Peyer's patch (tissue), 4 donors: Measurements from ENCODE around the gene STX16. TPM values are rescaled to one million over a fixed set of nuclear protein-coding genes. Genes with fewer than 3 reads are reported as not detected.

Source experiments
- DNase-seq, 3 donors: peaks; one replicate each; pipeline ENCODE4 v3.0.0-alpha.2; 2017 to 2019
- H3K27ac ChIP-seq, 4 donors: fragments of 200-600 bp; sonication (generic); one replicate each; pipeline ENCODE4 v1.5.1; 2016 to 2019
- H3K27me3 ChIP-seq, 2 donors: fragments of 200-600 bp; sonication (generic); one replicate each; pipeline ENCODE4 v1.5.1; 2019
- H3K36me3 ChIP-seq, 3 donors: fragments of 200-600 bp; sonication (generic); one replicate each; pipeline ENCODE4 v1.5.1; 2016 to 2019
- H3K4me1 ChIP-seq, 4 donors: fragments of 200-600 bp; sonication (generic); one replicate each; pipeline ENCODE4 v1.5.1; 2016 to 2019
- H3K4me3 ChIP-seq, 4 donors: fragments of 200-600 bp; sonication (generic); 1 replicate in 3 of 4; 2 replicates in 1 of 4; pipeline ENCODE4 v1.5.1; 2016 to 2019; ENCODE audit warnings: mild to moderate bottlenecking in 1 of 4
- H3K9me3 ChIP-seq, 4 donors: fragments of 200-600 bp; sonication (generic); one replicate each; pipeline ENCODE4 v1.5.1; 2016 to 2019; ENCODE audit warnings: mild to moderate bottlenecking in 1 of 4
- POLR2A ChIP-seq, 2 donors: fragments of 450-650 bp; IDR thresholded peaks; one replicate each; pipeline ENCODE4 v1.5.1; 2017; ENCODE audit warnings: antibody characterized with exemption in 2 of 2, mild to moderate bottlenecking in 2 of 2, moderate library complexity in 2 of 2
- total RNA-seq, 4 donors: library from RNA; depleted of rRNA; stranded (reverse); fragments of >200 nt; gene quantifications; one replicate each; pipeline ENCODE4 v1.1.0, GENCODE V29; 2016
- TF ChIP-seq, protein P1 (sequence below), 6 experiments: fragments of 450-650 bp in 4 of 6; fragments of 200-600 bp in 2 of 6; sonication (generic) in 1 of 6; IDR thresholded peaks; one replicate each; pipeline ENCODE4 v1.5.1; 2017 to 2019; ENCODE audit warnings: antibody characterized with exemption in 6 of 6, mild to moderate bottlenecking in 3 of 6, moderate library complexity in 1 of 6

Gene STX16
- total RNA-seq, 4 donors from 2014 or later = 58.0 to 262 (median 84.0) TPM

DNA sequence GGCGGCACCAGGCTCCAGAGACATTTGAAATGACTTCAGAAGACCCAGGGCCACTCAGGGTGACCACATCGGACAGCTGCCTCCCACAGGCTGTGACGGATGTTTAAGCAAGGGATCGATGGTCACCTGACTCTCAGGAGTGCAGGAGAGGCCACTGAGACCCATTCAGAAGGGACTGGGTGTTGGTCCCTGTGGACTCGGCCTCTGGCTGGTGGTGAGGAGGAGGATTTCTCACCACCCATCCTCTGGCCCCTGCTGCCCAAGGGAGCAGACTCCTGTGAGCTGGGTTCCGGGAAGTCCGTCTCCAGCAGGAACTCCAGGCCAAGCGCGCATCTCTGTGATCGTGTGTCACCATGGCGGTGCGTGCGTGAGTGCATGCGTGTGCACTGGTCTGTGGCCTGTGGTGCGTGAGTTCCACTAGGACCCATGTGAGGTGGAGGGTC, 67.1 kb downstream of the STX16 start:
- no peak for TF ChIP-seq POLR2A (IDR thresholded peaks at IDR 0.05)
- TF ChIP-seq, protein P1, sequence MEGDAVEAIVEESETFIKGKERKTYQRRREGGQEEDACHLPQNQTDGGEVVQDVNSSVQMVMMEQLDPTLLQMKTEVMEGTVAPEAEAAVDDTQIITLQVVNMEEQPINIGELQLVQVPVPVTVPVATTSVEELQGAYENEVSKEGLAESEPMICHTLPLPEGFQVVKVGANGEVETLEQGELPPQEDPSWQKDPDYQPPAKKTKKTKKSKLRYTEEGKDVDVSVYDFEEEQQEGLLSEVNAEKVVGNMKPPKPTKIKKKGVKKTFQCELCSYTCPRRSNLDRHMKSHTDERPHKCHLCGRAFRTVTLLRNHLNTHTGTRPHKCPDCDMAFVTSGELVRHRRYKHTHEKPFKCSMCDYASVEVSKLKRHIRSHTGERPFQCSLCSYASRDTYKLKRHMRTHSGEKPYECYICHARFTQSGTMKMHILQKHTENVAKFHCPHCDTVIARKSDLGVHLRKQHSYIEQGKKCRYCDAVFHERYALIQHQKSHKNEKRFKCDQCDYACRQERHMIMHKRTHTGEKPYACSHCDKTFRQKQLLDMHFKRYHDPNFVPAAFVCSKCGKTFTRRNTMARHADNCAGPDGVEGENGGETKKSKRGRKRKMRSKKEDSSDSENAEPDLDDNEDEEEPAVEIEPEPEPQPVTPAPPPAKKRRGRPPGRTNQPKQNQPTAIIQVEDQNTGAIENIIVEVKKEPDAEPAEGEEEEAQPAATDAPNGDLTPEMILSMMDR (IDR thresholded peaks at IDR 0.05) = no peak
- H3K36me3 ChIP-seq = no peaks in the 10 kb centered on the region
- H3K27ac ChIP-seq = no peak overlapping the region
- no peaks in the 10 kb centered on the region for H3K27me3 ChIP-seq
- no peaks in the 10 kb centered on the region for H3K9me3 ChIP-seq
- DNase-seq = peak in 2 of 3 donors; percentile 8 to 33
- no peaks in the 10 kb centered on the region for H3K4me1 ChIP-seq
- H3K4me3 ChIP-seq = no peak overlapping the region

DNA sequence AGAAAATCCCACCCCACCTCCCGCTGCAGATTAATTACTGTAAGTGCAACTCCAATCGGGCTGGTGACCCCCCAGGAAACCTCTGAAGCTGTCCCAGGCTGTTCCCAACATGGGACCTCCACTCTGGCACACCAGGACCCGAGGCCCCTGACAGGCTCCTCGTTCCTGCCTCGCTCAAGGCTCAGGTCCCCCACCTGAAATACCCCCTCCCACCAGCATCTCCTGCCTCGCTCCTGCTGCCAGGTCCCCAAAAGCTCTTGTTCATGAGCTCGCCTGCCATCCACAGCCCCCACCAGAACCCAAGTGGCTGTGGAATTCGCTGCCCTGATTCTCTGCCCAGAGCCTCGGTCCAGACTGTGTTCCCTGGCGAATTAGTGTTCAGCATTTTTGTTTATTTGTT, 67.6 kb downstream of the STX16 start:
- Histone ChIP-seq H3K9me3 (no peaks in the 10 kb centered on the region), H3K27me3 (no peaks in the 10 kb centered on the region), H3K4me1 (no peaks in the 10 kb centered on the region), H3K4me3 (no peak overlapping the region), H3K36me3 (no peaks in the 10 kb centered on the region), H3K27ac (no peak overlapping the region)
- TF ChIP-seq, protein P1 (IDR thresholded peaks at IDR 0.05) = no peak
- no peak for TF ChIP-seq POLR2A (IDR thresholded peaks at IDR 0.05)
- DNase-seq = no peak

DNA sequence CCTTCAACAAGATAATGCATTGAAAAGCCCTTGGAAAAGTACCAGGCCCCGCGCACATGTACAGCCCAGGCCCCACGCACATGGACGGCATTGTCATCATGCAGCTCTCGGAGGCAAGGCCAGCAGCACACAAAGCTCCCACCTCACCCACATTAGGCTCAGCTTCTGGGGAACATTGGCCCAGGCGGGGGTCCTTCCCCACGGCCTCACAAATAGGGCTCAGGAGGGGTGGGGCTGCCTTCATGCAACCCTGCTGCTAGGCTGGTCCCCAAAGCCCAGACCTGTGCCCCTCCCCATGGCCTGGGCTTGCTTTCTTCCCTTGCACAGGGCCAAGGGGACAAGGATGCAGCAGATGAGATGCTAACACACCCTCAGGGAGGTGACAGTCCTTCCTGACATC, 68.2 kb downstream of the STX16 start:
- Histone ChIP-seq H3K9me3 (no peaks in the 10 kb centered on the region), H3K4me1 (no peaks in the 10 kb centered on the region), H3K4me3 (no peak overlapping the region), H3K36me3 (no peaks in the 10 kb centered on the region), H3K27ac (no peak overlapping the region), H3K27me3 (no peaks in the 10 kb centered on the region)
- no peak for TF ChIP-seq POLR2A (IDR thresholded peaks at IDR 0.05)
- TF ChIP-seq, protein P1 (IDR thresholded peaks at IDR 0.05) = no peak
- DNase-seq = peak in 1 of 3 donors; percentile 34

DNA sequence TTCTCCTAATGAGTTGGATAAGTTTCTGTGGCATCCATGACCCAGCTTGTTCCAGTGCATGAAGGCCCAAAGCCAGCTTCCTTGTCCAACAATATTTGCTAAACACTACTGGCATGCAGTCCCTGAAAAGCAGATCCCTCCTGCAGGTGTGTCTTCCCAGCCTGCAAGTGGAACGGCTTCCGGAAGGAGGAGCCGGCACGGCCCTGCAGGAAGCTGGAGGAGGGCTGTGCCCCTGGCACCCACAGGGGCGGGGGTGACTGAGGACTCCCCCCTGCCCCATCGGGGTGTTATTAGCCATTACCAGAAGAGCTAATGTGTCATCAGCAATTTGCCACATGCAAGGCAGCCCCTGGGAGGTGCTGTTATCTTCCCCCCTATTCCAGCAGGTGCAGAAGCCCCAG, 68.9 kb downstream of the STX16 start:
- Histone ChIP-seq H3K9me3 (no peaks in the 10 kb centered on the region), H3K4me1 (no peaks in the 10 kb centered on the region), H3K27ac (no peak overlapping the region), H3K36me3 (no peaks in the 10 kb centered on the region), H3K4me3 (no peak overlapping the region), H3K27me3 (no peaks in the 10 kb centered on the region)
- TF ChIP-seq, protein P1 (IDR thresholded peaks at IDR 0.05) = no peak
- TF ChIP-seq POLR2A (IDR thresholded peaks at IDR 0.05) = no peak
- DNase-seq = peak in 1 of 3 donors; percentile 7

DNA sequence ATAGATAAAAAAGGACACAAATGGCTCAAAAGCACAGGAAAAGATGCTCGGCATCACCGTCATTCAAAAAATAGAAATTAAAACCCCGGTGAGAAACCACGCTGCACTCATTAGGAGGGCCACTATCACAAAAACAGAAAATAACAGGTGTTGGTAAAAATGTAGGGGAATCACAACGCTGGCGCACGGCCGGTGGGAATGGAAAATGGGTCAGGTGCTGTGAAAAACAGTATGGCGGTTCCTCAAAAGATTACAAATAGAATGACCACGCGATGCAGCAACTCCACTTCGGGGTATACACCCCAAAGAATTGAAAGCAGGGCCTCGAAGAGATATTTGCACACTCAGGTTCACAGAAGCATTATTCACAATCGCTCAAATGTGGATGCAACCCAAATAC, 69.8 kb downstream of the STX16 start:
- DNase-seq = peak in 1 of 3 donors; percentile 10
- H3K27ac ChIP-seq = no peak overlapping the region
- H3K36me3 ChIP-seq = no peaks in the 10 kb centered on the region
- no peak overlapping the region for H3K4me3 ChIP-seq
- no peaks in the 10 kb centered on the region for H3K27me3 ChIP-seq
- no peak for TF ChIP-seq POLR2A (IDR thresholded peaks at IDR 0.05)
- TF ChIP-seq, protein P1 (IDR thresholded peaks at IDR 0.05) = no peak
- no peaks in the 10 kb centered on the region for H3K9me3 ChIP-seq
- H3K4me1 ChIP-seq = no peaks in the 10 kb centered on the region
